Prostate gland (tissue), 1 donor: Measurements from ENCODE around the gene BRSK2.

ENCODE experiments used
- POLR2A ChIP-seq: fragments of 450-650 bp; IDR thresholded peaks from one replicate; pipeline ENCODE4 v1.6.1; 2016; ENCODE audit warnings: antibody characterized with exemption, mild to moderate bottlenecking
- POLR2AphosphoS5 ChIP-seq: sonication (generic); formaldehyde crosslinking; IDR thresholded peaks from one replicate; pipeline ENCODE4 v1.6.1; 2017; ENCODE audit warnings: antibody characterized with exemption

DNA sequence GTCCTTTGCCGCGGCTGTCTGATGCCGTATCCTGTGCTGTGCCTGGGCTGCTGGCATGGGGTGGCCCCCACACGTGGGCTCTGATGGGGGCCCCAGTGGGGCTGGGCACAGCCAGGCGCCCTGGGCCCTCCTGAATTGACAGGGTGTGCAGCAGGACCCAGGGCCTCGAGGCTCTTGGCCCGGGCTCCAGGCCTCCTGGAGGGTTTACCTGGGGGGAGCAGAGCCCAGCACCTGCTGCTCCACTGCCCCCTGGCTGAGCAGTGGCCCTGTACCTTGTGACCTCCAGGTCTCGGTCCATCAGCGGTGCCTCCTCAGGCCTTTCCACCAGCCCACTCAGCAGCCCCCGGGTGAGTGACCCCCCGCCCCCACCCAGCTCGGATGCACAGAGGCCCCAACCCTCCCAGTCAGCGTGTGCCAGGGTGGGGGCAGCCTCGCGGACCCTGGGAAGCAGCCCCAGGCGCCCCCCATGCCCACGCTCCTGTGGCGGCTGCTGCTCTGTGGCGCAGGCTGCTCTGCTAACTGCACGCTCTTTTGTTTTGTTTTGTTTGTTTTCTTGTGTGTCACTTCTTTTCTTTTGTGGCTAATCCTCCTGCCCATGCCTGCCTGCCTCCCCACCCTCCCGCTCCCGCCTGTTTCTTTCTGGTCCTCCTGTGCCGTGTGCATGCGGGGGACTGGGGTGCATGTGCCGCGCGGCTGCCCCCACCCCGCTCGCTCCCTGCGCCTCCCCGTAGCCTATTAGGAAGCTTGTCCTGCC lies 59.9 kb downstream of the BRSK2 start:
- no peak for TF ChIP-seq POLR2A
- TF ChIP-seq POLR2AphosphoS5: no peak
